HEK293 (cell line): ENCODE measurements around the gene IL31RA.
A peak's percentile ranks its signal among the peaks of the same experiment; 100 is the strongest.

ENCODE experiments used
- CTCF ChIA-PET: fragments of 350-600 bp; formaldehyde crosslinking; extraction: SDS; loops from one replicate; lab custom pipeline; 2021; ENCODE audit warnings: antibody characterized with exemption; lab: Yijun Ruan, JAX
- POLR2A ChIA-PET: fragments of 300-600 bp; formaldehyde crosslinking; extraction: SDS; loops from one replicate; lab custom pipeline; 2020; ENCODE audit warnings: antibody characterized with exemption, inconsistent platforms; lab: Yijun Ruan, JAX
- H3K27ac ChIP-seq: fragments of 200-500 bp; sonication (Bioruptor generic); 2 replicates; pipeline ENCODE4 v1.5.1; 2014; ENCODE audit warnings: low read depth, low read length, control low read depth, inconsistent platforms; ENCODE audit errors: extremely low read depth
- H3K36me3 ChIP-seq, 2 experiments: fragments of 200-500 bp in 1 of 2; sonication (Bioruptor generic) in 1 of 2; 1 replicate in 1 of 2; 2 replicates in 1 of 2; pipeline ENCODE4 v1.5.1; 2014 to 2017; ENCODE audit warnings: inconsistent platforms in 2 of 2, low read length in 2 of 2; ENCODE audit not compliant: control insufficient read depth in 2 of 2, insufficient read depth in 1 of 2
- H3K4me1 ChIP-seq: fragments of 200-500 bp; sonication (Bioruptor generic); 2 replicates; pipeline ENCODE4 v1.5.1; 2014; ENCODE audit warnings: mild to moderate bottlenecking, low read length, inconsistent platforms; ENCODE audit not compliant: control insufficient read depth, insufficient read depth
- H3K4me3 ChIP-seq: 2 replicates; pipeline ENCODE4 v1.5.1; 2011; ENCODE audit warnings: low read depth, mild to moderate bottlenecking, control low read depth, low read length, moderate library complexity
- H3K9me3 ChIP-seq: fragments of 200-500 bp; sonication (Bioruptor generic); 2 replicates; pipeline ENCODE4 v1.5.1; 2014; ENCODE audit warnings: low read depth, low read length, inconsistent platforms; ENCODE audit not compliant: control insufficient read depth, insufficient read depth
- KLF16 ChIP-seq: fragments of 450-650 bp; formaldehyde crosslinking; IDR thresholded peaks from 2 replicates; pipeline ENCODE4 v1.5.1; 2017; ENCODE audit warnings: missing biosample characterization, missing genetic modification characterization
- RBAK ChIP-seq: fragments of 450-650 bp; formaldehyde crosslinking; IDR thresholded peaks from 2 replicates; pipeline ENCODE4 v1.5.1; 2016; ENCODE audit warnings: missing biosample characterization, missing genetic modification characterization
- SCRT1 ChIP-seq: fragments of 450-650 bp; formaldehyde crosslinking; IDR thresholded peaks from 2 replicates; pipeline ENCODE4 v1.5.1; 2016; ENCODE audit warnings: missing biosample characterization, missing genetic modification characterization, borderline replicate concordance
- SCRT2 ChIP-seq: fragments of 450-650 bp; formaldehyde crosslinking; IDR thresholded peaks from 2 replicates; pipeline ENCODE4 v1.5.1; 2016; ENCODE audit warnings: missing biosample characterization, missing genetic modification characterization
- ZBTB21 ChIP-seq: fragments of 450-650 bp; formaldehyde crosslinking; IDR thresholded peaks from 2 replicates; pipeline ENCODE4 v1.5.1; 2017; ENCODE audit warnings: missing biosample characterization, missing genetic modification characterization
- ZFP69B ChIP-seq: fragments of 450-650 bp; formaldehyde crosslinking; IDR thresholded peaks from 2 replicates; pipeline ENCODE4 v1.5.1; 2016; ENCODE audit warnings: missing biosample characterization, missing genetic modification characterization
- ZNF544 ChIP-seq: fragments of 450-650 bp; formaldehyde crosslinking; IDR thresholded peaks from 2 replicates; pipeline ENCODE4 v1.5.0; 2017; ENCODE audit warnings: missing biosample characterization, missing genetic modification characterization
- ZNF548 ChIP-seq: fragments of 450-650 bp; formaldehyde crosslinking; IDR thresholded peaks from 2 replicates; pipeline ENCODE4 v1.5.1; 2016; ENCODE audit warnings: missing biosample characterization, missing genetic modification characterization
- ZNF610 ChIP-seq: fragments of 450-650 bp; formaldehyde crosslinking; IDR thresholded peaks from 2 replicates; pipeline ENCODE4 v1.5.1; 2016; ENCODE audit warnings: missing biosample characterization, missing genetic modification characterization, borderline replicate concordance
- ZNF621 ChIP-seq: fragments of 450-650 bp; formaldehyde crosslinking; IDR thresholded peaks from 2 replicates; pipeline ENCODE4 v1.5.1; 2017; ENCODE audit warnings: missing biosample characterization, missing genetic modification characterization
- ZNF623 ChIP-seq: fragments of 450-650 bp; formaldehyde crosslinking; IDR thresholded peaks from 2 replicates; pipeline ENCODE4 v1.5.1; 2016; ENCODE audit warnings: missing biosample characterization, missing genetic modification characterization
- TF ChIP-seq, protein P1 (sequence below): fragments of 450-650 bp; formaldehyde crosslinking; IDR thresholded peaks from 2 replicates; pipeline ENCODE4 v1.5.1; 2016; ENCODE audit warnings: missing biosample characterization, missing genetic modification characterization
- TF ChIP-seq, protein P2 (sequence below): fragments of 450-650 bp; formaldehyde crosslinking; conservative IDR thresholded peaks from 2 replicates; pipeline ENCODE4 v1.5.1; 2016; ENCODE audit warnings: low read depth, missing biosample characterization, missing genetic modification characterization
- TF ChIP-seq, protein P3 (sequence below): fragments of 450-650 bp; formaldehyde crosslinking; IDR thresholded peaks from 2 replicates; pipeline ENCODE4 v1.5.1; 2016; ENCODE audit warnings: missing biosample characterization, missing genetic modification characterization

IL31RA gene

DNA sequence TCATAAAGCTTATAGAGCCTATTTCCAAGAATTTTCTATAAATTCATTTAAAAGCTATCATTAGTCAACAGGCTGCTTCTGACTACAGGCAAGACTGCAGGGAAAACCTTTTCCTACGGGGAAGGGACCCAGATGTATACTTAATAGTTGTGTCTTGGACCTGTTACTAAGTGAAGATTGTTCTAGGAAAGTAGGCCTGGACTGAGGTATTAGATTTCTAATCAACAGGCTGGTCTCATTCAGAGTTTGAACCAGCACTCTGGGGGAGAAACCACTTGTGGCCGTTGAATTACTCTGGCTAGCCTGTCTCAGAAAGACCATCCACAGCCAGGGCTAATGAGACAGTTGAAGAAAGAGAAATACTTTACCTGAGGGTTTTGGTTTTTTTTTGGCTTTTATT lies 83.6 kb downstream of the IL31RA start:
- POLR2A ChIA-PET, result interaction anchor here (1.4 kb wide), 1 partner anchor 266 kb away, joined by 3 read pairs; no protein-coding TSS in a partner anchor
- Histone ChIP-seq H3K27ac (no peak overlapping the region), H3K4me1 (no peaks in the 10 kb centered on the region), H3K36me3 (no peaks in the 10 kb centered on the region), H3K4me3 (no peak overlapping the region), H3K9me3 (no peaks in the 10 kb centered on the region)
- TF ChIP-seq SCRT2 (tag by site-specific recombination) (peak; percentile 80), SCRT1 (peak; percentile 73; the same call in 1 of the 2 replicates), ZNF621 (tag by site-specific recombination) (no peak)
- CTCF ChIA-PET, result interaction anchor here (0.6 to 5.4 kb wide), 15 partner anchors 8 to 966 kb away, joined by 3 to 110 read pairs (median 5); no protein-coding TSS in a partner anchor

DNA sequence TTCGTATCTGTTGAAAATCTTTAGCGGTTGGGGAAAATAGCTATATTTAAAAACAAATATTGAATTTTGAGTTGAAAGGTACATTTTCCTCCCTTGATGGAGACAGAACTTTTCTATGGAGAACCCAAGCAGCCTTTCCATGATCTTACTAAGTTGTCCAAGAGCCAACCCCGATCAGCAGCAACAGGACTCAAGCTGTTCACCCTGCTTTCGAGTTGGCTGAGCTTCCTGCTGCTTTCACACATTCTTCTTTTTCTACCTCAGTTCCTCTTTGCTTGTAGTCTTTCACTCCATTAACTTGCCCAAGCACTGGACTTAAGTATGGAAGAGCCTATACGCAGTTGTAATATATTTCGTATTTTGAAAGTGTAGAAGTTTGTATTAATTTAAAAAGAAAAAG lies 84.2 kb downstream of the IL31RA start:
- TF ChIP-seq, protein P1, sequence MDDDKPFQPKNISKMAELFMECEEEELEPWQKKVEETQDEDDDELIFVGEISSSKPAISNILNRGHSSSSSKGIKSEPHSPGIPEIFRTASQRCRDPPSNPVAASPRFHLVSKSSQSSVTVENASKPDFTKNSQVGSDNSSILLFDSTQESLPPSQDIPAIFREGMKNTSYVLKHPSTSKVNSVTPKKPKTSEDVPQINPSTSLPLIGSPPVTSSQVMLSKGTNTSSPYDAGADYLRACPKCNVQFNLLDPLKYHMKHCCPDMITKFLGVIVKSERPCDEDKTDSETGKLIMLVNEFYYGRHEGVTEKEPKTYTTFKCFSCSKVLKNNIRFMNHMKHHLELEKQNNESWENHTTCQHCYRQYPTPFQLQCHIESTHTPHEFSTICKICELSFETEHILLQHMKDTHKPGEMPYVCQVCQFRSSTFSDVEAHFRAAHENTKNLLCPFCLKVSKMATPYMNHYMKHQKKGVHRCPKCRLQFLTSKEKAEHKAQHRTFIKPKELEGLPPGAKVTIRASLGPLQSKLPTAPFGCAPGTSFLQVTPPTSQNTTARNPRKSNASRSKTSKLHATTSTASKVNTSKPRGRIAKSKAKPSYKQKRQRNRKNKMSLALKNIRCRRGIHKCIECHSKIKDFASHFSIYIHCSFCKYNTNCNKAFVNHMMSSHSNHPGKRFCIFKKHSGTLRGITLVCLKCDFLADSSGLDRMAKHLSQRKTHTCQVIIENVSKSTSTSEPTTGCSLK (tag by site-specific recombination), result no peak
- TF ChIP-seq, protein P2, sequence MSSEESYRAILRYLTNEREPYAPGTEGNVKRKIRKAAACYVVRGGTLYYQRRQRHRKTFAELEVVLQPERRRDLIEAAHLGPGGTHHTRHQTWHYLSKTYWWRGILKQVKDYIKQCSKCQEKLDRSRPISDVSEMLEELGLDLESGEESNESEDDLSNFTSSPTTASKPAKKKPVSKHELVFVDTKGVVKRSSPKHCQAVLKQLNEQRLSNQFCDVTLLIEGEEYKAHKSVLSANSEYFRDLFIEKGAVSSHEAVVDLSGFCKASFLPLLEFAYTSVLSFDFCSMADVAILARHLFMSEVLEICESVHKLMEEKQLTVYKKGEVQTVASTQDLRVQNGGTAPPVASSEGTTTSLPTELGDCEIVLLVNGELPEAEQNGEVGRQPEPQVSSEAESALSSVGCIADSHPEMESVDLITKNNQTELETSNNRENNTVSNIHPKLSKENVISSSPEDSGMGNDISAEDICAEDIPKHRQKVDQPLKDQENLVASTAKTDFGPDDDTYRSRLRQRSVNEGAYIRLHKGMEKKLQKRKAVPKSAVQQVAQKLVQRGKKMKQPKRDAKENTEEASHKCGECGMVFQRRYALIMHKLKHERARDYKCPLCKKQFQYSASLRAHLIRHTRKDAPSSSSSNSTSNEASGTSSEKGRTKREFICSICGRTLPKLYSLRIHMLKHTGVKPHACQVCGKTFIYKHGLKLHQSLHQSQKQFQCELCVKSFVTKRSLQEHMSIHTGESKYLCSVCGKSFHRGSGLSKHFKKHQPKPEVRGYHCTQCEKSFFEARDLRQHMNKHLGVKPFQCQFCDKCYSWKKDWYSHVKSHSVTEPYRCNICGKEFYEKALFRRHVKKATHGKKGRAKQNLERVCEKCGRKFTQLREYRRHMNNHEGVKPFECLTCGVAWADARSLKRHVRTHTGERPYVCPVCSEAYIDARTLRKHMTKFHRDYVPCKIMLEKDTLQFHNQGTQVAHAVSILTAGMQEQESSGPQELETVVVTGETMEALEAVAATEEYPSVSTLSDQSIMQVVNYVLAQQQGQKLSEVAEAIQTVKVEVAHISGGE (tag by site-specific recombination), result no peak
- TF ChIP-seq ZNF548 (tag by site-specific recombination) (no peak), ZNF610 (no peak), KLF16 (tag by site-specific recombination) (no peak), ZFP69B (no peak), ZNF623 (no peak), ZBTB21 (no peak), ZNF544 (tag by site-specific recombination) (no peak), SCRT2 (tag by site-specific recombination) (no peak), RBAK (tag by site-specific recombination) (no peak)
- TF ChIP-seq, protein P3, sequence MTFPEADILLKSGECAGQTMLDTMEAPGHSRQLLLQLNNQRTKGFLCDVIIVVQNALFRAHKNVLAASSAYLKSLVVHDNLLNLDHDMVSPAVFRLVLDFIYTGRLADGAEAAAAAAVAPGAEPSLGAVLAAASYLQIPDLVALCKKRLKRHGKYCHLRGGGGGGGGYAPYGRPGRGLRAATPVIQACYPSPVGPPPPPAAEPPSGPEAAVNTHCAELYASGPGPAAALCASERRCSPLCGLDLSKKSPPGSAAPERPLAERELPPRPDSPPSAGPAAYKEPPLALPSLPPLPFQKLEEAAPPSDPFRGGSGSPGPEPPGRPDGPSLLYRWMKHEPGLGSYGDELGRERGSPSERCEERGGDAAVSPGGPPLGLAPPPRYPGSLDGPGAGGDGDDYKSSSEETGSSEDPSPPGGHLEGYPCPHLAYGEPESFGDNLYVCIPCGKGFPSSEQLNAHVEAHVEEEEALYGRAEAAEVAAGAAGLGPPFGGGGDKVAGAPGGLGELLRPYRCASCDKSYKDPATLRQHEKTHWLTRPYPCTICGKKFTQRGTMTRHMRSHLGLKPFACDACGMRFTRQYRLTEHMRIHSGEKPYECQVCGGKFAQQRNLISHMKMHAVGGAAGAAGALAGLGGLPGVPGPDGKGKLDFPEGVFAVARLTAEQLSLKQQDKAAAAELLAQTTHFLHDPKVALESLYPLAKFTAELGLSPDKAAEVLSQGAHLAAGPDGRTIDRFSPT, result no peak
- ChIA-PET POLR2A (interaction anchor here (1.4 kb wide), 1 partner anchor 265 kb away, joined by 3 read pairs; no protein-coding TSS in a partner anchor), CTCF (interaction anchor here (0.6 to 5.4 kb wide), 18 partner anchors 9 to 965 kb away, joined by 3 to 110 read pairs (median 4); partner anchors contain the start of gene IL31RA)
- Histone ChIP-seq H3K36me3 (peaks cover 0 to 3% of the 10 kb centered on the region in 2 experiments; a peak in 1 of 3 replicates), H3K4me3 (no peak overlapping the region), H3K4me1 (no peaks in the 10 kb centered on the region), H3K27ac (no peak overlapping the region), H3K9me3 (no peaks in the 10 kb centered on the region)
